C4-2B (cell line): ENCODE data around the gene SP100.
"Not testable (repeated sequence)": the region's sequence is repeated elsewhere in the genome, so short reads cannot be mapped to it uniquely, and the experiment has no call there.

ENCODE experiments used
- H3K27ac ChIP-seq: fragments of 450-650 bp; 2 replicates; pipeline ENCODE4 v1.5.1; 2017
- ZFX ChIP-seq: fragments of 450-650 bp; IDR thresholded peaks from 2 replicates; pipeline ENCODE4 v1.6.1; 2017
- TF ChIP-seq, protein P1 (sequence below): fragments of 450-650 bp; conservative IDR thresholded peaks from 2 replicates; pipeline ENCODE4 v1.5.1; 2017; ENCODE audit warnings: mild to moderate bottlenecking

SP100 gene

DNA sequence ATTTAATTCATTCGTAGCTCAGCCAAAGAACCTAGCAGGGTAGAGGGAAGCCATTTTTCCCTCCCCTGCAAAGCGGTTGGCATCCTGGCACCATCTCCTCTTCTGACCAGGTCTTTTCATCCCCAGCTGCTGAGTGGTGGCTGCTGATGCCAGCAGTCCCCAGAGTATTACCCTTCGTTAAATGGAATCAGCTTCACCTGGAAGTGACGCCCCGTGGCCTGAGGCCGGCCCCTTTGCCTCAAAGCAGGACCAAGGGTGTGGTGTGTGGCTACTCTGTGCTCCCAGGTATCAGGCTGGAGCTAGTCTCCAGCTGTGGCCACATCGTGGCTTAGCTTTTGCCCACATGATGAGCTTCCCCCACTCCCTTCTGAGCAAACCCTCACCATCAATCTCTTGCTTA is 12.3 kb upstream of the SP100 start:
- H3K27ac ChIP-seq, result no peak overlapping the region
- no peak for TF ChIP-seq ZFX
- TF ChIP-seq, protein P1, sequence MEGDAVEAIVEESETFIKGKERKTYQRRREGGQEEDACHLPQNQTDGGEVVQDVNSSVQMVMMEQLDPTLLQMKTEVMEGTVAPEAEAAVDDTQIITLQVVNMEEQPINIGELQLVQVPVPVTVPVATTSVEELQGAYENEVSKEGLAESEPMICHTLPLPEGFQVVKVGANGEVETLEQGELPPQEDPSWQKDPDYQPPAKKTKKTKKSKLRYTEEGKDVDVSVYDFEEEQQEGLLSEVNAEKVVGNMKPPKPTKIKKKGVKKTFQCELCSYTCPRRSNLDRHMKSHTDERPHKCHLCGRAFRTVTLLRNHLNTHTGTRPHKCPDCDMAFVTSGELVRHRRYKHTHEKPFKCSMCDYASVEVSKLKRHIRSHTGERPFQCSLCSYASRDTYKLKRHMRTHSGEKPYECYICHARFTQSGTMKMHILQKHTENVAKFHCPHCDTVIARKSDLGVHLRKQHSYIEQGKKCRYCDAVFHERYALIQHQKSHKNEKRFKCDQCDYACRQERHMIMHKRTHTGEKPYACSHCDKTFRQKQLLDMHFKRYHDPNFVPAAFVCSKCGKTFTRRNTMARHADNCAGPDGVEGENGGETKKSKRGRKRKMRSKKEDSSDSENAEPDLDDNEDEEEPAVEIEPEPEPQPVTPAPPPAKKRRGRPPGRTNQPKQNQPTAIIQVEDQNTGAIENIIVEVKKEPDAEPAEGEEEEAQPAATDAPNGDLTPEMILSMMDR, result no peak

DNA sequence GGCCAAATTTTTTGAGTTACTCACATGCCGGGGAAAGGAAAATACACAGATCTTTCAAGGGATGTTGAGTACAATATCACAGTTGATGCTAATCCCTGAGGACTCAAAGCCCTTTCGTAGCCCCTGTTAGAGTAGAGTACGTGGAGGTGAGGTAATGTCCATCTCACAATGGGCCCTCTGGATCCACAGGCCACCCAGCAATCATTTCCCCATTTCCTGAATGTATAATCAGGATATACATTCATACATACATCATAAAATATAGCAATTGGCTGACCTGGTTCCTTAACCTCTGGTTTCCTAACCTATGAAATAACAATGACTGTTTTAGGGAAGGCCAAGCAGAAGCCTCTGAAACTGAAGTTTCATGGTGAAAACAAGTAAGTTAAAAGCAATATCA is 10.2 kb upstream of the SP100 start:
- TF ChIP-seq ZFX, result no peak
- TF ChIP-seq, protein P1, result no peak
- no peak overlapping the region for H3K27ac ChIP-seq

DNA sequence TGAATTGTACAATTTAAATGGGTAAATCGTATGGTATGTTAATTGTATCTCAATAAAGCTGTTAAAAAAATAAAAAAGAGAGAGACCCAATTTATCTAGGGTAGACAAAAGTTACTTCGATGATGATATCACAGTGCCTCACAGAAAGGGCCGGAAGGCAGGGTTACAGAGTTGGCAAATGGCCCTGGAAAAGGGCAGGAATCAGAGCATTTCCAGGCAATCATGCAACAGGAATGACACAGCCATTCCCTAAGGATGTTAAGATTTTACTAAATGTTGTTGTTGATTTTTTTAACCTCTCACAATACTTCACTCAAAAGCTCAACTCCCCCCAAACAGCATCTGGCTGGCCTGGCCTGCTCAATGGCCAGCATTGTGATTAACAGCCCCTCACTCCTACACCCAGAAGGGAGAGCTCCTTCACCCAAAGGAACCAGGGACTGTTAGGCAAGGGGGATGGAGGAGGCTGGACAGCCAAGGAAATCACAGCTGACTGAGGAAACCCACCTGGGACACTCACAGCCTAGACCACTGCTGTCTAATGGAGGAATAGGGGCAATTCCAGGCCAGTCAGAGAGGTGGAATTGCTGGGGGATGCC is 7.7 kb upstream of the SP100 start:
- no peak overlapping the region for H3K27ac ChIP-seq

DNA sequence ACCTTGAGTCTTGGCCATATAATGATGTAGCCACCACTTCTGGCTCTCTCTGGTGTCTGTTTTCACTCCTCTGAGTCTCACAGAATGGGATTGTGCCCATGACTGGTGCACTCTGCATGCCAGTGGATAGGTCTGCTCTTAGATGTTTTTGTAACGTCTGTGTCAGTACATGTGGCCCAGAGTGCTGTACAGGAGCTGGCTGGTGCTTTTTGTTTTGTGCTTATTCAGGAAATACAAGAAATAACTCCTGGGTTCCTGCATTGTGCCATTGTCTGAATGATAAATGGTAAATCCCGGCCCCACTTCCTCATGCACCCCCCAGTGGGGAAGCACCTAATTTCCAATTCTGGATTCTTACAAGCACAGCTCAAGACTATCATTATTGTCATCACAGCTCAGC is 6.7 kb upstream of the SP100 start:
- H3K27ac ChIP-seq, result not testable (repeated sequence)

More for the DNA sequence above, 7.7 kb upstream of the SP100 start:
- no peak for TF ChIP-seq ZFX
- TF ChIP-seq, protein P1, result no peak

DNA sequence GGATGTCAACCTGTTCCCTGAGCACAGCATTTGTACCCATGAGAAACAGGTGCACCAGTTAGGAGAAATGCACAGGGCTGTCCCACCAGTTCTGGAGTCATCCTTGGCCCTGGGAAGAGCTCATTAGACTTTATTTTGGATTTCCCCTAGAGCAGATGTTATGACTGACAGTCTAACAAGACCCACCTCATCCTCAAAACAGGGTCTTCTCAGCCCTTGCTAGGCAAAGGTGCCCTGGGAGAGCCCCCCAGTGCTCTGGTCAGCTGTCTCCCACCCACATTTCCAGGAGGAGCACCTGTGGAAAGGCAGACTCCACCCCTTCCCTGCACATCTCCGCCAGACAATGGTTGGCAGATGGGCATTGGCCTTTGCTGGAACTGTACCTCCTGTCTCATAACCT is 5.7 kb upstream of the SP100 start:
- TF ChIP-seq, protein P1, result no peak
- TF ChIP-seq ZFX, result no peak

DNA sequence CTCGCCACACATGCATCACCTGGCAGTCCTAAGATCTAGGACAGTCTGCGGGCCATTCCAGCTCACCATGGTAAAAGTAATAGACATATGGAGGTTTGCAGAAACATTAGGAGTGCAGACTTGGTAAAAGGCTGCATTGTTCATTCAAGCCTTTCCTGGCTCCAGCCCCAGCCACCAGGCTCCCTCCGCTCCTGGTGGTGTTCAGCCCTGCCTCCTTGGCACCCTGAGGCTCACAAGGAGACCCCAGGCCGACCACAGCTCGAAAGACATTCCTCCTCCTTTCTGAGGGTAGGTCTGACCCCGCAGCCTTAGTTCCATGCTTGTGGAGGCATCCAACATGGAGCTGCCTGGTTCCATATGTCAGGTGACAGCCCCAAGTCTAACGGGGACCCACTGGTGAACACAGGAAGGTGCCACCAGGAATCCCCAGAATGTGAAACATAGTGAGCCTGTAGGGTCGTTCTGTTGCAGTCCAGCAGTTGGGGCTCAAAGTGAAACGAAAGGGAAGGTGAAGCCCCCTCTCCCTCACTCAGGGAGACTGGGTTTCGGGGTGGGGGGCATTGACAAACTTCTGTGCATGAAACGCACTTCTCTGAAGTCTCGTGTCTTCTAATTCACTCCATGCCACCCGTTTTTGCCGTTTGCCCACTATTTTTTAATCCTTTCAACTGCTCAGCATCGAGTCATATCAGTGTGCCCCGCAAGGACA is 5.0 kb upstream of the SP100 start:
- H3K27ac ChIP-seq, result peak overlapping the region; percentile 55
- TF ChIP-seq, protein P1, result no peak
- TF ChIP-seq ZFX, result no peak

More for the DNA sequence above, 5.7 kb upstream of the SP100 start:
- H3K27ac ChIP-seq, result no peak overlapping the region

DNA sequence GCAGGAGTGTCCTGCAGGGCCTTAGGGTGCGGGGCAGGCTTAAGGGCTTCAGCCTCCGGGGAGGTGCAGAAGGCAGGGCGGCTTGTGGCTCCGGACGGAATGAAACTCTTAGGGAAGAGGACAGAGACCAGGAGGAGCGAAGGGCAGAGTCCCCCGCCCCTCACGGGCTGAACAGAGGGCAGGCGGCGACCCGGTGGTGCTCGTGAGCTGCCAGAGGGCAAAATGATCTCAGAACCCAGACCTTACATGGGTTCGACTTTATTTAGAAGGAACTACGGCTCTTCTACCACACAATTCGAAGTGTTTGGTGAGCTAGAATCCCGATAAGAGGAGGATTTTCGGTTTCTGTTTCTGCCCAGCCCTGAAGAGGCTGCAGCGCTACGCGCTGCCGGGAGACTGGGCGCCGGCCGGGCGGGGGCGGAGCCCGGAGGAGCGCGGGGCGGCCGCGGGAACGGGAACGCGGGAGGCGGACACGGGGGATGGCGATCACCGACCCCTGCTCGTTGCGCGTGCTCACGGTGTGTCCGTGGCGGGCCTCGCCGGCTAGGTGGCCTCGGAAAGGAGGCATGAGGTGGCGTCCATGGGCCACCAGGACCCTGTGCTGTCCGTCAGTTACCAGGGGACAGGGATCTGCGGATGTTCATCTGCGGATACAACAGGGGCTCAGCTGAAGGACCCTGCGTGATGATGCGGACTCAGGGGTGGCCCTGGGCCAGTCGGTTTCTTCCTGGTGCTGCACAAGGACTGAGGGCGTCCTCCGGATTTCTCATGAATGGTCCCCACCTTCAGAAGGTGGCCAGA is 4.2 kb upstream of the SP100 start:
- TF ChIP-seq, protein P1, result no peak
- TF ChIP-seq ZFX, result no peak
- H3K27ac ChIP-seq, result peak overlapping the region; percentile 55
